ENCODE measurements around the gene PLEKHG1. TPM values are rescaled to one million over a fixed set of nuclear protein-coding genes. Genes with fewer than 3 reads are reported as not detected.

PLEKHG1 gene
- total RNA-seq, 2 experiments from 2014 or later, result 5.0 to 6.7 TPM

GRCh38 chr6:150622941-150623874 lies 23.5 kb downstream of the PLEKHG1 start:
- POLR2A ChIA-PET, result no interaction called here
- no peak overlapping the region for H3K4me3 Mint-ChIP-seq
- no peaks in the 10 kb centered on the region for H3K9me3 Mint-ChIP-seq
- H3K27me3 Mint-ChIP-seq, result peaks cover 7% of the 10 kb centered on the region
- no peak for DNase-seq
- H3K36me3 Mint-ChIP-seq, result no peaks in the 10 kb centered on the region
- peaks cover 14% of the 10 kb centered on the region for H3K4me1 Mint-ChIP-seq (ENCODE audit: low read depth)
- CTCF ChIA-PET, result interaction anchor here (1.2 kb wide), 1 partner anchor 205 kb away, joined by 4 read pairs; no protein-coding TSS in a partner anchor
- intact Hi-C loops (cut with micrococcal nuclease), result no loop called here
- H3K27ac Mint-ChIP-seq, result no peak overlapping the region

- CTCF ChIA-PET, result no interaction called here
- peaks cover 7% of the 10 kb centered on the region for H3K27me3 Mint-ChIP-seq
- POLR2A ChIA-PET, result no interaction called here
- intact Hi-C loops (cut with micrococcal nuclease), result no loop called here
- no peaks in the 10 kb centered on the region for H3K36me3 Mint-ChIP-seq
- no peak overlapping the region for H3K4me3 Mint-ChIP-seq
- H3K27ac Mint-ChIP-seq, result no peak overlapping the region
- no peak for DNase-seq
- H3K9me3 Mint-ChIP-seq, result no peaks in the 10 kb centered on the region
- peaks cover 12% of the 10 kb centered on the region for H3K4me1 Mint-ChIP-seq (ENCODE audit: low read depth)
These were observed 24.5 kb downstream of the PLEKHG1 start for GRCh38 chr6:150624191-150624590.

GRCh38 chr6:150625927-150626326 lies 26.2 kb downstream of the PLEKHG1 start:
- intact Hi-C loops (cut with micrococcal nuclease), result no loop called here
- no peak overlapping the region for H3K27ac Mint-ChIP-seq
- peaks cover 12% of the 10 kb centered on the region for H3K4me1 Mint-ChIP-seq (ENCODE audit: low read depth)
- H3K27me3 Mint-ChIP-seq, result peaks cover 10% of the 10 kb centered on the region
- H3K4me3 Mint-ChIP-seq, result no peak overlapping the region
- DNase-seq, result no peak
- no peaks in the 10 kb centered on the region for H3K36me3 Mint-ChIP-seq
- no peaks in the 10 kb centered on the region for H3K9me3 Mint-ChIP-seq
- POLR2A ChIA-PET, result no interaction called here
- CTCF ChIA-PET, result no interaction called here

GRCh38 chr6:150627154-150627553 lies 27.5 kb downstream of the PLEKHG1 start:
- POLR2A ChIA-PET, result no interaction called here
- H3K27me3 Mint-ChIP-seq, result peaks cover 7% of the 10 kb centered on the region
- intact Hi-C loops (cut with micrococcal nuclease), result no loop called here
- CTCF ChIA-PET, result no interaction called here
- no peak overlapping the region for H3K4me3 Mint-ChIP-seq
- no peaks in the 10 kb centered on the region for H3K36me3 Mint-ChIP-seq
- peaks cover 24% of the 10 kb centered on the region for H3K4me1 Mint-ChIP-seq (ENCODE audit: low read depth)
- DNase-seq, result no peak
- no peaks in the 10 kb centered on the region for H3K9me3 Mint-ChIP-seq
- no peak overlapping the region for H3K27ac Mint-ChIP-seq

- intact Hi-C loops (cut with micrococcal nuclease), result no loop called here
- H3K4me3 Mint-ChIP-seq, result no peak overlapping the region
- H3K36me3 Mint-ChIP-seq, result no peaks in the 10 kb centered on the region
- no peak overlapping the region for H3K27ac Mint-ChIP-seq
- POLR2A ChIA-PET, result no interaction called here
- no peak for DNase-seq
- H3K4me1 Mint-ChIP-seq (ENCODE audit: low read depth), result peaks cover 25% of the 10 kb centered on the region
- CTCF ChIA-PET, result no interaction called here
- peaks cover 7% of the 10 kb centered on the region for H3K27me3 Mint-ChIP-seq
- H3K9me3 Mint-ChIP-seq, result no peaks in the 10 kb centered on the region
These were observed 27.9 kb downstream of the PLEKHG1 start for GRCh38 chr6:150627585-150628025.

- Mint-ChIP-seq H3K36me3 (no peaks in the 10 kb centered on the region), H3K27ac (no peak overlapping the region), H3K4me1 (ENCODE audit: low read depth) (peaks cover 27% of the 10 kb centered on the region), H3K27me3 (peaks cover 12% of the 10 kb centered on the region), H3K4me3 (no peak overlapping the region), H3K9me3 (no peaks in the 10 kb centered on the region)
- ChIA-PET CTCF (no interaction called here), POLR2A (no interaction called here)
- DNase-seq, result no peak
- intact Hi-C loops (cut with micrococcal nuclease), result no loop called here
These were observed 29.2 kb downstream of the PLEKHG1 start for GRCh38 chr6:150628908-150629307.

GRCh38 chr6:150631283-150631983 lies 31.7 kb downstream of the PLEKHG1 start:
- Mint-ChIP-seq H3K4me1 (ENCODE audit: low read depth) (peaks cover 37% of the 10 kb centered on the region), H3K9me3 (no peaks in the 10 kb centered on the region), H3K36me3 (no peaks in the 10 kb centered on the region), H3K27ac (no peak overlapping the region), H3K4me3 (no peak overlapping the region), H3K27me3 (peaks cover 12% of the 10 kb centered on the region)
- intact Hi-C loops (cut with micrococcal nuclease), result loop anchor here (5.0 kb wide), 1 partner anchor 214 kb away; no protein-coding TSS in a partner anchor
- ChIA-PET CTCF (no interaction called here), POLR2A (interaction anchor here (1.6 kb wide), 1 partner anchor 31 kb away, joined by 6 read pairs; the partner anchor contains the start of gene PLEKHG1)
- DNase-seq, result peak; percentile 51

- H3K4me3 Mint-ChIP-seq, result peak overlapping the region; percentile 18
- ChIA-PET POLR2A (interaction anchor here (0.7 to 1.6 kb wide), 4 partner anchors 31 to 182 kb away, joined by 4 to 8 read pairs (median 6); partner anchors contain the start of gene PLEKHG1), CTCF (interaction anchor here (1.0 to 1.5 kb wide), 4 partner anchors 16 to 214 kb away, joined by 4 to 5 read pairs (median 4); no protein-coding TSS in a partner anchor)
- H3K4me1 Mint-ChIP-seq (ENCODE audit: low read depth), result peaks cover 43% of the 10 kb centered on the region
- no peaks in the 10 kb centered on the region for H3K9me3 Mint-ChIP-seq
- H3K27me3 Mint-ChIP-seq, result peaks cover 12% of the 10 kb centered on the region
- no peaks in the 10 kb centered on the region for H3K36me3 Mint-ChIP-seq
- H3K27ac Mint-ChIP-seq, result peak overlapping the region; percentile 68
- DNase-seq, result no peak
- intact Hi-C loops (cut with micrococcal nuclease), result loop anchor here (1.0 to 5.0 kb wide), 4 partner anchors 21 to 215 kb away; partner anchors contain the start of gene PLEKHG1
These were observed 32.4 kb downstream of the PLEKHG1 start for GRCh38 chr6:150631984-150632642.

GRCh38 chr6:150632785-150633485 lies 33.2 kb downstream of the PLEKHG1 start:
- Mint-ChIP-seq H3K36me3 (no peaks in the 10 kb centered on the region), H3K9me3 (no peaks in the 10 kb centered on the region), H3K27me3 (peaks cover 12% of the 10 kb centered on the region), H3K27ac (peak overlapping the region; percentile 68), H3K4me1 (ENCODE audit: low read depth) (peaks cover 45% of the 10 kb centered on the region), H3K4me3 (peak overlapping the region; percentile 71)
- CTCF ChIA-PET, result interaction anchor here (1.0 to 1.5 kb wide), 4 partner anchors 17 to 215 kb away, joined by 4 to 5 read pairs (median 4); no protein-coding TSS in a partner anchor
- intact Hi-C loops (cut with micrococcal nuclease), result loop anchor here (1.0 to 5.0 kb wide), 5 partner anchors 9 to 216 kb away; partner anchors contain the start of gene PLEKHG1
- POLR2A ChIA-PET, result interaction anchor here (0.7 to 1.5 kb wide), 3 partner anchors 32 to 181 kb away, joined by 4 to 8 read pairs (median 6); partner anchors contain the start of gene PLEKHG1
- peak; percentile 17 for DNase-seq

GRCh38 chr6:150633486-150633834 lies 33.8 kb downstream of the PLEKHG1 start:
- peak overlapping the region; percentile 68 for H3K27ac Mint-ChIP-seq
- POLR2A ChIA-PET, result interaction anchor here (1.4 to 1.5 kb wide), 2 partner anchors 33 to 181 kb away, joined by 6 to 8 read pairs; no protein-coding TSS in a partner anchor

More at GRCh38 chr6:150633486-150633834, 33.8 kb downstream of the PLEKHG1 start:
- Mint-ChIP-seq H3K4me1 (ENCODE audit: low read depth) (peaks cover 45% of the 10 kb centered on the region), H3K9me3 (no peaks in the 10 kb centered on the region), H3K4me3 (peak overlapping the region; percentile 71), H3K27me3 (peaks cover 12% of the 10 kb centered on the region), H3K36me3 (no peaks in the 10 kb centered on the region)
- no peak for DNase-seq
- CTCF ChIA-PET, result interaction anchor here (1.2 to 1.5 kb wide), 3 partner anchors 17 to 215 kb away, joined by 4 to 5 read pairs (median 4); no protein-coding TSS in a partner anchor
- intact Hi-C loops (cut with micrococcal nuclease), result loop anchor here (1.0 to 5.0 kb wide), 4 partner anchors 9 to 216 kb away; no protein-coding TSS in a partner anchor
